Subcutaneous preadipocyte (primary cell): ENCODE data around the gene OR2T29. TPM values are rescaled to one million over a fixed set of nuclear protein-coding genes. Genes with fewer than 3 reads are reported as not detected.

Experiments used
- small RNA-seq: library from RNA; depleted of rRNA; stranded (forward); fragments of <200 nt; gene quantifications from one replicate; pipeline ENCODE3, GENCODE V24; 2012
- total RNA-seq: library from RNA; depleted of rRNA; stranded (reverse); fragments of >200 nt; gene quantifications from 2 replicates; pipeline ENCODE4 v1.2.3, GENCODE V29; 2012

Gene OR2T29
- total RNA-seq, result not detected in 2 replicates

GRCh38 chr1:248562672-248563071, at the start of gene OR2T29:
OR2T29 (minus strand) TSS chr1:248562772; CDS start chr1:248559491, 3,281 bp downstream.

DNA sequence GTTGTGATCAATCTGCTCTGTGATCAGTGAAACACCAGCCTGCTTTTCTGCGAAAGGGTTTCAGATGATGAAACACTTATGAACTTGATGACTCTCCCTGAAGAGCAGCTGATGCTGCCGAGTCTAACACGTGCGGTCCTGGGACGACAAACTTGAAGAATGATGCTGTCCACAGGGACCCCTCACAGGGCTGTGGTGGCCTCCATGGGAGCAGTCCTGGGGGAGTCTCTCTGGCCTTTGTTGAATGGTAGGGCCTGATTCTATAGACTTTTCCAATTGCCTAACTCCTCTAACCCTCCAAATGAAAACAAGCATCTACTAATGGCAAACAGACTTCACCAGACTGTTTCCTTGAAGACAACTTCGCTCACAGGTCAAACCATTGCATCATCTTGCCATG, 35.0 kb upstream of the OR2T29 start, which contains the start of gene OR2T10:
Gene OR2T10 (minus strand): TSS at position 112 of the 400 bp plus-strand sequence. CDS start 3,932 bp downstream, outside the sequence.

GRCh38 chr1:248574657-248575056, 12.1 kb upstream of the OR2T29 start, which contains the start of gene OR2T34:
OR2T34 (minus strand) TSS chr1:248574757; CDS start chr1:248574757, 0 bp downstream.

GRCh38 chr1:248507773-248508172, 54.8 kb downstream of the OR2T29 start, which contains the start of gene OR2G6:
OR2G6 (plus strand) TSS chr1:248508073; CDS start chr1:248521647, 13,574 bp downstream.

Small RNAs within 50 kb of the gene (small RNA-seq; reads per million reads assigned to genes)
- gene RF00019, result not detected

Other genes starting within 250 kb of the OR2T29 start
- gene OR2M7, start 238.2 kb downstream of the OR2T29 start, total RNA-seq, result not detected in 2 replicates
- gene OR14C36, start 214.0 kb downstream of the OR2T29 start, total RNA-seq, result not detected in 2 replicates
- not detected in 2 replicates for gene OR2T4, start 201.1 kb downstream of the OR2T29 start, total RNA-seq
- gene OR2T6, start 187.0 kb downstream of the OR2T29 start, total RNA-seq, result not detected in 2 replicates
- gene OR2T1, start 159.7 kb downstream of the OR2T29 start, total RNA-seq, result not detected in 2 replicates
- not detected in 2 replicates for gene OR2T2, start 117.1 kb downstream of the OR2T29 start, total RNA-seq
- gene OR2T3, start 89.4 kb downstream of the OR2T29 start, total RNA-seq, result not detected in 2 replicates
- not detected in 2 replicates for gene OR2T5, start 74.2 kb downstream of the OR2T29 start, total RNA-seq
- gene OR2G6, start 54.7 kb downstream of the OR2T29 start, total RNA-seq, result not detected in 2 replicates
- not detected in 2 replicates for gene OR2T34, start 12.0 kb upstream of the OR2T29 start, total RNA-seq
- gene OR2T10, start 34.9 kb upstream of the OR2T29 start, total RNA-seq, result not detected in 2 replicates
- not detected in 2 replicates for gene OR2T11, start 72.3 kb upstream of the OR2T29 start, total RNA-seq
- gene OR2T35, start 82.5 kb upstream of the OR2T29 start, total RNA-seq, result not detected in 2 replicates
- gene OR2T27, start 92.8 kb upstream of the OR2T29 start, total RNA-seq, result not detected in 2 replicates
- gene OR14I1, start 140.0 kb upstream of the OR2T29 start, total RNA-seq, result not detected in 2 replicates
- not detected in 2 replicates for gene LYPD8, start 193.0 kb upstream of the OR2T29 start, total RNA-seq